ENCODE data around the gene SLC24A3.

DNA sequence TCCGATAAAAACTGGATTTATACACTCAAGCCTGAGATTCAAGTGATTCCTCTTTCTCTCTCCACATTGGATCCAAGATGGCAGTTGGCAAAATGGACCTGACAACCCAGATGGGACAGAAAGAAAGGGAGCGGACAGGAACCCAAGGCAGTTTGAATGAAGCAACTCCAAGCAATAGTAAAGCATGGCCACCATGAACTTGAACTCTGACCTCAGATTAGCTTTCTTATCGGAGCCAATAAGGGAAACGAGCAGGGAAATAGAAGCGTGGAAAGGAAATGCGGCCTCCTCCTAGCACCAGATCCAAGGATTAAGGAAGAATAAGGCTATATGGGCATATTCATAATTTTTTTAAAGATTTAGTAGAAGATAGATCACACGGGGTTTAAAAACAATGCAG is 332.2 kb downstream of the SLC24A3 start:
- TF ChIP-seq POLR2AphosphoS5 (IDR thresholded peaks at IDR 0.05; ENCODE audit: borderline replicate concordance, low read depth, low read length) (no peak), EZH2 (IDR thresholded peaks at IDR 0.05) (no peak)
